ENCODE measurements around the gene TBC1D14. TPM values are rescaled to one million over a fixed set of nuclear protein-coding genes. Genes with fewer than 3 reads are reported as not detected.

The TBC1D14 gene
- total RNA-seq, 1 donor from 2014 or later, result 43.3 TPM

- no peak for DNase-seq (ENCODE audit: low read depth)
- TF ChIP-seq, protein P1, sequence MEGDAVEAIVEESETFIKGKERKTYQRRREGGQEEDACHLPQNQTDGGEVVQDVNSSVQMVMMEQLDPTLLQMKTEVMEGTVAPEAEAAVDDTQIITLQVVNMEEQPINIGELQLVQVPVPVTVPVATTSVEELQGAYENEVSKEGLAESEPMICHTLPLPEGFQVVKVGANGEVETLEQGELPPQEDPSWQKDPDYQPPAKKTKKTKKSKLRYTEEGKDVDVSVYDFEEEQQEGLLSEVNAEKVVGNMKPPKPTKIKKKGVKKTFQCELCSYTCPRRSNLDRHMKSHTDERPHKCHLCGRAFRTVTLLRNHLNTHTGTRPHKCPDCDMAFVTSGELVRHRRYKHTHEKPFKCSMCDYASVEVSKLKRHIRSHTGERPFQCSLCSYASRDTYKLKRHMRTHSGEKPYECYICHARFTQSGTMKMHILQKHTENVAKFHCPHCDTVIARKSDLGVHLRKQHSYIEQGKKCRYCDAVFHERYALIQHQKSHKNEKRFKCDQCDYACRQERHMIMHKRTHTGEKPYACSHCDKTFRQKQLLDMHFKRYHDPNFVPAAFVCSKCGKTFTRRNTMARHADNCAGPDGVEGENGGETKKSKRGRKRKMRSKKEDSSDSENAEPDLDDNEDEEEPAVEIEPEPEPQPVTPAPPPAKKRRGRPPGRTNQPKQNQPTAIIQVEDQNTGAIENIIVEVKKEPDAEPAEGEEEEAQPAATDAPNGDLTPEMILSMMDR (conservative IDR thresholded peaks at IDR 0.05; ENCODE audit: low read depth, low read length), result no peak
- H3K4me3 ChIP-seq (ENCODE audit: low read depth, low read length), result no peak overlapping the region
These were observed 94.7 kb downstream of the TBC1D14 start for GRCh38 chr4:7004331-7004730.

- no peak for DNase-seq (ENCODE audit: low read depth)
- H3K4me3 ChIP-seq (ENCODE audit: low read depth, low read length), result no peak overlapping the region
- TF ChIP-seq, protein P1 (conservative IDR thresholded peaks at IDR 0.05; ENCODE audit: low read depth, low read length), result no peak
These were observed 95.9 kb downstream of the TBC1D14 start for GRCh38 chr4:7005571-7005970.

DNA sequence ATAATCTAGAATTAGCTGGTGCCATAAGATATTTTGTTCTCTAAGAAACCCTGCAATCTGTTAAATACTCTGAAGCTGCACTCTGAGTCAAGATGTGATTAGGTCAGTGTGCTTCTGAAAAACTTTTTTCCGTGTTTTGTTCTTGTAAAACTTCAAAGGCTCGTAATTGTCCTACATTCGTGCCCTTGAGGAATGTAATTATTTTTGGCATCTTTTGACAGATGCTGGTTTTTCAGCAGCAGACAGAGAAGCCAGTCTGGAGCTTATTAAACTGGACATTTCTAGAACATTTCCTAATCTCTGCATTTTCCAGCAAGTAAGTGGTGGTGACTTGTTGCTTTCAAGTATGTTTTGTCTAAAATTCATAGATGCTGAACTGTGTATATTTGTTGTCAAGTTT lies 96.8 kb downstream of the TBC1D14 start:
- no peak overlapping the region for H3K4me3 ChIP-seq (ENCODE audit: low read depth, low read length)
- DNase-seq (ENCODE audit: low read depth), result no peak
- TF ChIP-seq, protein P1 (conservative IDR thresholded peaks at IDR 0.05; ENCODE audit: low read depth, low read length), result no peak

GRCh38 chr4:7007142-7007907 lies 97.7 kb downstream of the TBC1D14 start:
- H3K4me3 ChIP-seq (ENCODE audit: low read depth, low read length), result no peak overlapping the region
- TF ChIP-seq, protein P1 (conservative IDR thresholded peaks at IDR 0.05; ENCODE audit: low read depth, low read length), result no peak
- no peak for DNase-seq (ENCODE audit: low read depth)

DNA sequence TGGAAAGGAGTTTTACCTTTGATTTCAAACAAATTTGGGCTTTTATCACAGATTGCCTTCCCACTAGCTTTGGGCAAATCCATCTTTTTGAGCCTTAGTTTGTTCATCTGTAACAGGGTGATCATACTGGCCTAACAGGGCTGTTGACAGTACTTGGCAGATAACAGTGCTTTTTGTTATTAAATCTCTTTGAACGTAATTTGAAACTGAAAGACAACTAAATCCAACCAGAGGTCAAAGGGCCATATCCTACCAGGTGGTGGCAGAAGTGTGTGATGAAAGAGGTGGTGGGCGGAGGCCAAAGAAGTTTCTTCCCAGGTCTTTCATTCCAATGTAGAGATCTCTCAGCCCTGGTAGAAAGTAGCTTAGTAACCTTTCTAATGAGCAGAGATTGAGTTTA lies 98.3 kb downstream of the TBC1D14 start:
- no peak for DNase-seq (ENCODE audit: low read depth)

GRCh38 chr4:7009564-7009963 lies 99.9 kb downstream of the TBC1D14 start:
- TF ChIP-seq, protein P1 (conservative IDR thresholded peaks at IDR 0.05; ENCODE audit: low read depth, low read length), result no peak
- DNase-seq (ENCODE audit: low read depth), result no peak
- no peak overlapping the region for H3K4me3 ChIP-seq (ENCODE audit: low read depth, low read length)

More for the DNA sequence above, 98.3 kb downstream of the TBC1D14 start:
- TF ChIP-seq, protein P1 (conservative IDR thresholded peaks at IDR 0.05; ENCODE audit: low read depth, low read length), result no peak
- no peak overlapping the region for H3K4me3 ChIP-seq (ENCODE audit: low read depth, low read length)

GRCh38 chr4:7013175-7013574 lies 103.5 kb downstream of the TBC1D14 start:
- TF ChIP-seq, protein P1 (conservative IDR thresholded peaks at IDR 0.05; ENCODE audit: low read depth, low read length), result no peak
- DNase-seq (ENCODE audit: low read depth), result no peak
- no peak overlapping the region for H3K4me3 ChIP-seq (ENCODE audit: low read depth, low read length)

Measured in epithelial cell of proximal tubule (primary cell).